HL-60 (cell line): ENCODE data around the gene DGLUCY.

ENCODE experiments used
- DNase-seq, 2 experiments: peaks; one replicate each; pipeline ENCODE4 v3.0.0-alpha.2; 2010 to 2020; ENCODE audit warnings: low read depth in 1 of 2, low spot score in 1 of 2
- H3K27ac ChIP-seq: fragments of 250-450 bp; sonication (Bioruptor Pico); replicated peaks from 2 replicates; pipeline ENCODE4 v1.5.1; 2020; ENCODE audit warnings: mild to moderate bottlenecking, moderate library complexity
- H3K27me3 ChIP-seq: fragments of 250-450 bp; sonication (Bioruptor Pico); 2 replicates; pipeline ENCODE4 v1.5.1; 2021; ENCODE audit warnings: mild to moderate bottlenecking, moderate library complexity; ENCODE audit not compliant: insufficient read depth, poor library complexity, severe bottlenecking
- H3K4me3 ChIP-seq: replicated peaks from 2 replicates; pipeline ENCODE4 v1.5.1; 2011; ENCODE audit warnings: mild to moderate bottlenecking, control low read depth, low read length; ENCODE audit not compliant: insufficient read depth
- CTCF ChIP-seq: IDR thresholded peaks from one replicate; pipeline ENCODE4 v1.5.1; 2011; ENCODE audit warnings: low read length, control low read depth, inconsistent platforms; ENCODE audit not compliant: insufficient read depth
- GABPA ChIP-seq: IDR thresholded peaks from 2 replicates; pipeline ENCODE4 v1.6.1; 2012; ENCODE audit warnings: low read depth
- POLR2AphosphoS5 ChIP-seq: IDR thresholded peaks from 2 replicates; pipeline ENCODE4 v1.6.1; 2012; ENCODE audit warnings: low read depth
- REST ChIP-seq: IDR thresholded peaks from 2 replicates; pipeline ENCODE4 v1.6.1; 2012; ENCODE audit warnings: low read depth; ENCODE audit not compliant: insufficient replicate concordance
- SPI1 ChIP-seq: IDR thresholded peaks from 2 replicates; pipeline ENCODE4 v1.6.1; 2012; ENCODE audit warnings: low read depth, mild to moderate bottlenecking, borderline replicate concordance

DGLUCY gene

GRCh38 chr14:91249841-91250616, 136.2 kb downstream of the DGLUCY start:
- Histone ChIP-seq H3K4me3 (no peak overlapping the region), H3K27me3 (no peaks in the 10 kb centered on the region), H3K27ac (peak overlapping the region; percentile 87)
- DNase-seq, result peak; percentile 84 to 95
- TF ChIP-seq GABPA, result no peak
- peak; percentile 26; the same call in 1 of the 2 replicates for TF ChIP-seq SPI1
- no peak for TF ChIP-seq REST
- peak; percentile 61 for TF ChIP-seq POLR2AphosphoS5

- no peak for TF ChIP-seq REST
- TF ChIP-seq CTCF, result no peak
- no peak for TF ChIP-seq GABPA
- TF ChIP-seq SPI1, result no peak
- no peak for TF ChIP-seq POLR2AphosphoS5
- Histone ChIP-seq H3K4me3 (no peak overlapping the region), H3K27me3 (no peaks in the 10 kb centered on the region), H3K27ac (peak overlapping the region; percentile 87)
- no peak for DNase-seq
Observed at GRCh38 chr14:91250912-91251311, 137.0 kb downstream of the DGLUCY start.

GRCh38 chr14:91252871-91253794, 139.3 kb downstream of the DGLUCY start:
- H3K27me3 ChIP-seq, result no peaks in the 10 kb centered on the region
- peak overlapping the region; percentile 44 for H3K27ac ChIP-seq
- TF ChIP-seq POLR2AphosphoS5, result no peak
- TF ChIP-seq CTCF, result no peak
- no peak for TF ChIP-seq REST
- no peak for TF ChIP-seq GABPA
- no peak for TF ChIP-seq SPI1
- no peak for DNase-seq
- peak overlapping the region; percentile 45 for H3K4me3 ChIP-seq
